C4-2B (cell line): ENCODE results near the gene BSN.

Experiments
- H3K27ac ChIP-seq: fragments of 450-650 bp; 2 replicates; pipeline ENCODE4 v1.5.1; 2017
- ZFX ChIP-seq: fragments of 450-650 bp; IDR thresholded peaks from 2 replicates; pipeline ENCODE4 v1.6.1; 2017
- TF ChIP-seq, protein P1 (sequence below): fragments of 450-650 bp; conservative IDR thresholded peaks from 2 replicates; pipeline ENCODE4 v1.5.1; 2017; ENCODE audit warnings: mild to moderate bottlenecking

The BSN gene

DNA sequence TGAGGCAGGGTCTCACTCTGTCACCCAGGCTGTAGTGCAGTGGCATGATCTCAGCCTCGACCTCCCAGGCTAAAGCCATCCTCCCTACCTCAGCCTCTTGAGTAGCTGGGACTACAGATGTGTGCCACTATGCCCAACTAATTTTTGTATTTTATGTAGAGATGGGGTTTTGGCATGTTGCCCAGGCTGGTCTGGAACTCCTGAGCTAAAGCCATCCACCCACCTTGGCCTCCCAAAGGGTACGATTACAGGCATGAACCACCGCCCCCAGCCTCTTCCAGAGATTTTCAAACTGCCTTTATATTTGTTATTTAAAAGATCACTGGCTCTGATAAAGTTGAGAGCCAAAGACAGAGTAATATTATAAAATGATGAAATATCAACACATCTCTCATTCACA is 37.3 kb downstream of the BSN start:
- no peak for TF ChIP-seq ZFX
- TF ChIP-seq, protein P1, sequence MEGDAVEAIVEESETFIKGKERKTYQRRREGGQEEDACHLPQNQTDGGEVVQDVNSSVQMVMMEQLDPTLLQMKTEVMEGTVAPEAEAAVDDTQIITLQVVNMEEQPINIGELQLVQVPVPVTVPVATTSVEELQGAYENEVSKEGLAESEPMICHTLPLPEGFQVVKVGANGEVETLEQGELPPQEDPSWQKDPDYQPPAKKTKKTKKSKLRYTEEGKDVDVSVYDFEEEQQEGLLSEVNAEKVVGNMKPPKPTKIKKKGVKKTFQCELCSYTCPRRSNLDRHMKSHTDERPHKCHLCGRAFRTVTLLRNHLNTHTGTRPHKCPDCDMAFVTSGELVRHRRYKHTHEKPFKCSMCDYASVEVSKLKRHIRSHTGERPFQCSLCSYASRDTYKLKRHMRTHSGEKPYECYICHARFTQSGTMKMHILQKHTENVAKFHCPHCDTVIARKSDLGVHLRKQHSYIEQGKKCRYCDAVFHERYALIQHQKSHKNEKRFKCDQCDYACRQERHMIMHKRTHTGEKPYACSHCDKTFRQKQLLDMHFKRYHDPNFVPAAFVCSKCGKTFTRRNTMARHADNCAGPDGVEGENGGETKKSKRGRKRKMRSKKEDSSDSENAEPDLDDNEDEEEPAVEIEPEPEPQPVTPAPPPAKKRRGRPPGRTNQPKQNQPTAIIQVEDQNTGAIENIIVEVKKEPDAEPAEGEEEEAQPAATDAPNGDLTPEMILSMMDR, result no peak
- no peak overlapping the region for H3K27ac ChIP-seq

DNA sequence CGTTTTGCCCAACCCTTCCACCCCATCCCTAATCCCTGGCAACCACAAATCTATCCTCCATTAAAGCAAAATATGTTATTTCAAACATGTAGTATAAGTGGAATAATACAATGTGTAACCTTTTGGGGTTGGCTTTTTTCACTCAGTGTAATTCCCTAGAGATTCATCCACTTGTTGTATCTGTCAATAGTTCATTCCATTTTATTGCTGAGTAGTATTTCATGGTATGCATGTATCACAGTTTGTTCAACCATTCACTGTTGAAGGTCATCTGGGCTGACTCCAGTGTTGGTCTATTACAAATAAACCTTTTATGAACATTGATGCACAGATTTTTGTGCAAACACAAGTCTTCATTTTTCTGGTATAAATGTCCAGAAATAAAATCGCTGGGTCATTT is 38.8 kb downstream of the BSN start:
- H3K27ac ChIP-seq, result no peak overlapping the region
- TF ChIP-seq ZFX, result no peak
- TF ChIP-seq, protein P1, result no peak

DNA sequence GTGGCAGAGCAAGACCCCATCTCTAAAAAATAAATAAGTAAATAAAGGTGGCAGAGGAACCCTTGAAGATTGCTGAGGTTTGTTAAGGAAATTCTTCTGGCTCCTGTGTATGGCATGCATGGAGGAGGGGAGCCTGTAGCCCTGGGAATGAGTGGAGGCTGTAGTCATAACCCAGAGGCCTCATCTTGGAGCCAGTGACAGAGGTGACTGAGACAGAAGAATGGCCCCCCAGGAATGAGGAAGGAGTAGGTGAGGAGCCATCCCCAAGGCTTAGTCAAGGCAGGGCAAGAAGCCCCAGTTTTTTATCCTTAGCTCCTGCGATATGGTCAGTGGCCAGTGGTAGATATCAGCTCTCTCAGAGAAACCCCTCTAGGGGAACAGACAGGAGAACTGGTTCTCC is 46.5 kb downstream of the BSN start:
- TF ChIP-seq ZFX, result no peak
- TF ChIP-seq, protein P1, result no peak
- H3K27ac ChIP-seq, result no peak overlapping the region

DNA sequence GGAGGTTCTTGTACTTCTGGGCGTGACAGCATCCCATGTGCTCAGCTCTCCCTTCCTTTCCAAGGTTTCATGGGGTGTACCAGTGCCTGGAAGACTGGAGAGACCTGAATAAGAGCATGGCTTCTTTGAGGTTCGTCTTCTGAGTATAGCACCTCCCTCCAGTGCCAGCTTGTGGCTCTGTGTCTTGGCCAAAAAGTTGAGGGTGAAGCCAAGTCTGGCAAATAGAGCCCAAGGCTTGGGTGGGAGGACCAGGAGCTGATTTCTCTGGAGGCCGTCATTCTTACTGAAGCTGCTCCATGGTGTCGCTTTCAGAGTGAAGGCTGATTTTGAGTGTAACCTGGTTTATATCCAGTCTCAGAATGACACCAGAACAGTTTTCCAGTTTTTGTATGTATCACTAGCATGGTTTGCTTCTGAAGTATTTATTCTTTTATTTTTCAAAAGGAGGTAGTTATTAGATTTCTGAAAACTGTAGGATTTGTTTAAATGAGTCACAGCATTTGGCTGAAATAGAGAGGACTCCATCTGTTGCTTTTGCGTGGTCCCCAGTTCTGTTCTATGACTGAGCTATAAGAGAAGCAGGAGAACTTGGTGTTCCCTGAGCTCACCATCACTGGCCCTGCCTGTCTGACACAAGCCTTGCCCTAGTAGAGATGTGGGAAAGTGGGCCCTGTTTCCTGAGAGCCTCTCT is 47.2 kb downstream of the BSN start:
- H3K27ac ChIP-seq, result no peak overlapping the region
- TF ChIP-seq ZFX, result no peak
- TF ChIP-seq, protein P1, result no peak

DNA sequence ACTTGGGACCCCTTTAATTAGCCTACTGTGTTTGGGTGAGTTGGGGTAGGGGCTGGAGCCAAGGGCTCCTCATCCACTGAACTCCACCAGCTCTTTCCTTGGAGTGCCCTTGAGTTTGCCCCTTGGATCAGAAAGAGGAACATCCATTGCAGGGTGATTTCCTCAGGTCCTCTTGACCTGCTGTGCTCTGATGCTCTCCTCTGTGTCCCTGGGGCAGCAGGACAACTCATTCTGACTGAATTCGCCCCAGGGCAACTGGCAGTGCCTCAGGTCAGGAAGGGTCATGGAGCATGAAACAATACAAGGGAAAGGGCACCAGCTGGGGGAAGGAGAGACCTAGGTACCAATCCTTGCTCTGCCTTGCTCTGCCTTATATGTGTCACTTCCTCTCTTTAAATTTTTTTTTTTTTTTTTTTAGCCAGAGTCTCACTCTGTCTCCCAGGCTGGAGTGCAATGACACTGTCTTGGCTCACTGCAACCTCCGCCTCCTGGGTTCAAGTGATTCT is 47.8 kb downstream of the BSN start:
- H3K27ac ChIP-seq, result no peak overlapping the region
- TF ChIP-seq, protein P1, result no peak
- TF ChIP-seq ZFX, result no peak

DNA sequence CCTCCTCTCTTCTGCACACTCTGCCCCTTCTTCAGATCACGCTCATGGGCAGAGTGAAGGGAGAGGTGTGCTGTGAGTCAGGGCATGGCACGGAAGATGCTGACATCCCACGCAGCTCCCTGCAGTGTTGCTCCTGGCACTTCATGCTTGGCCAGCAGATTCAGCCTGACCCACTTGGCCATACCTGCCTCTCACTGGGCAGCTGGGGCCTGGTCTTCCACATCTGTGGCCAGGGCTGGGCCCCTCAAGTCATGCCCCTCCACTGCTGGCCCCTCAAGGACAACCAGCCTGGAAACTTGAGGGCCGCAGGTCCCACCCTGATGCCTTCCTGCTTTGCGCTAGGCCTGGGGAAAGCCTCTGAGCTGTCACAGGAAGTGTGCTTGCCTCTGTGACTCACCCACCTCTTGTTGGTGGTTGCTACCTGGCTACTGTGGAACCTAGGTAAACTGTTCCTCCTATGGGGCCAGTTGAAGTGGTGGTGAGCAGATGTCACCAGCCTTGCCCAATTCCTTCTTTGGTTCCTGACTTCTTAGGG is 48.7 kb downstream of the BSN start:
- no peak overlapping the region for H3K27ac ChIP-seq
- TF ChIP-seq, protein P1, result no peak
- TF ChIP-seq ZFX, result no peak

DNA sequence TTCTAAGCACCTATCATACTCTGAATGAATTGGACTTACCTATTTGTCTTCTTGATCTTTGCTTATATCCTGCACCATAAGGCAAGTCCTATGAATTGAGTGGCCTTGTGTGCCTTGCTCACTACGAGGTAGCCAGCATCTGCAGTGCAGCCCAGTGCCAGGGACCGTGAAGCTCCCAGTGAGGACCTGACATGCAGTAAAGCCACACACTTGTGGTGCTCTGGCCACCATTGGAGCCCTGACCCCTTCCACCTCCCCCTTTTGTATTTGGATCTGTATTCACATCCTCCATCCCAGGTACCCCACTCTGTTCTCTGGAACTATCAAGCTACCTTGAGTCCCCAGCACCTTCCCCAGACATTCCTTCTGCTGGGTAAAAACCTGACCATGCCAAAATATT is 52.1 kb downstream of the BSN start:
- no peak for TF ChIP-seq ZFX
- TF ChIP-seq, protein P1, result no peak
- no peak overlapping the region for H3K27ac ChIP-seq
